Body of pancreas (tissue), 4 donors: ENCODE measurements around the gene SOX3.

Experiments used
- CTCF ChIP-seq, 7 experiments: fragments of 450-650 bp in 4 of 7; fragments of 200-600 bp in 3 of 7; sonication (generic) in 3 of 7; IDR thresholded peaks; one replicate each; pipeline ENCODE4 v1.5.1; 2016 to 2019; ENCODE audit warnings: antibody characterized with exemption in 7 of 7
- POLR2A ChIP-seq, 3 donors: fragments of 450-650 bp; IDR thresholded peaks; one replicate each; pipeline ENCODE4 v1.6.1; 2016; ENCODE audit warnings: antibody characterized with exemption in 3 of 3, mild to moderate bottlenecking in 2 of 3

- TF ChIP-seq CTCF (IDR thresholded peaks at IDR 0.05) = no peak
- no peak for TF ChIP-seq POLR2A (IDR thresholded peaks at IDR 0.05)
Measured at GRCh38 chrX:140501321-140501720, 3.5 kb downstream of the SOX3 start.
